SK-N-MC (cell line): ENCODE results near the gene SRGAP3.
"Not testable (repeated sequence)": the region's sequence is repeated elsewhere in the genome, so short reads cannot be mapped to it uniquely, and the experiment has no call there.

ENCODE experiments used
- DNase-seq: peaks from one replicate; pipeline ENCODE4 v3.0.0-alpha.2; 2011; ENCODE audit warnings: low read depth, low spot score
- H3K27ac ChIP-seq: fragments of 200-600 bp; sonication (generic); 2 replicates; pipeline ENCODE4 v1.5.1; 2016; ENCODE audit warnings: mixed run types
- H3K36me3 ChIP-seq: fragments of 200-600 bp; sonication (generic); 2 replicates; pipeline ENCODE4 v1.6.1; 2017; ENCODE audit warnings: antibody characterized with exemption, low read length, mixed read lengths; ENCODE audit not compliant: insufficient read depth
- H3K4me3 ChIP-seq: fragments of 200-600 bp; sonication (generic); 2 replicates; pipeline ENCODE4 v1.5.1; 2016
- H3K9ac ChIP-seq: fragments of 200-600 bp; sonication (generic); 2 replicates; pipeline ENCODE4 v1.8.0; 2017; ENCODE audit warnings: mixed run types, mixed read lengths; ENCODE audit not compliant: insufficient read length
- H3K9me3 ChIP-seq: fragments of 200-600 bp; sonication (generic); 2 replicates; pipeline ENCODE4 v1.6.1; 2017; ENCODE audit warnings: low read depth, mild to moderate bottlenecking, antibody characterized with exemption, low read length, moderate library complexity, mixed read lengths
- EZH2 ChIP-seq: fragments of 200-600 bp; sonication (generic); IDR thresholded peaks from one replicate; pipeline ENCODE4 v1.6.1; 2017; ENCODE audit warnings: antibody characterized with exemption
- FOXP2 ChIP-seq: optimal IDR thresholded peaks from 2 replicates; pipeline ENCODE3; 2011; ENCODE audit warnings: mild to moderate bottlenecking, moderate library complexity; ENCODE audit not compliant: insufficient read depth; ENCODE audit errors: extremely low read length, control extremely low read depth
- POLR2AphosphoS5 ChIP-seq: IDR thresholded peaks from 2 replicates; pipeline ENCODE4 v1.6.1; 2012; ENCODE audit warnings: mild to moderate bottlenecking, low read depth, low read length, borderline replicate concordance

Gene SRGAP3

GRCh38 chr3:9088441-9089353 lies 160.7 kb downstream of the SRGAP3 start:
- no peak for DNase-seq
- no peaks in the 10 kb centered on the region for H3K36me3 ChIP-seq
- TF ChIP-seq EZH2: no peak
- no peak for TF ChIP-seq POLR2AphosphoS5
- TF ChIP-seq FOXP2: no peak
- H3K9me3 ChIP-seq: no peaks in the 10 kb centered on the region
- no peak overlapping the region for H3K9ac ChIP-seq
- no peak overlapping the region for H3K4me3 ChIP-seq
- no peak overlapping the region for H3K27ac ChIP-seq

- no peaks in the 10 kb centered on the region for H3K9me3 ChIP-seq
- TF ChIP-seq EZH2: no peak
- no peak for TF ChIP-seq POLR2AphosphoS5
- no peak for TF ChIP-seq FOXP2
- no peak overlapping the region for H3K27ac ChIP-seq
- DNase-seq: no peak
- no peaks in the 10 kb centered on the region for H3K36me3 ChIP-seq
- no peak overlapping the region for H3K9ac ChIP-seq
- H3K4me3 ChIP-seq: no peak overlapping the region
These were observed 161.5 kb downstream of the SRGAP3 start for GRCh38 chr3:9087831-9088413.

GRCh38 chr3:9085428-9085827 lies 164.0 kb downstream of the SRGAP3 start:
- not testable (repeated sequence) for H3K9me3 ChIP-seq, H3K36me3 ChIP-seq, H3K9ac ChIP-seq, H3K27ac ChIP-seq, DNase-seq, H3K4me3 ChIP-seq

- no peak overlapping the region for H3K9ac ChIP-seq
- no peaks in the 10 kb centered on the region for H3K36me3 ChIP-seq
- no peak overlapping the region for H3K4me3 ChIP-seq
- no peak overlapping the region for H3K27ac ChIP-seq
- no peak for DNase-seq
- no peaks in the 10 kb centered on the region for H3K9me3 ChIP-seq
- no peak for TF ChIP-seq POLR2AphosphoS5
- TF ChIP-seq FOXP2: no peak
- TF ChIP-seq EZH2: no peak
These were observed 168.1 kb downstream of the SRGAP3 start for GRCh38 chr3:9081184-9081818.

GRCh38 chr3:9080163-9080562 lies 169.3 kb downstream of the SRGAP3 start:
- Histone ChIP-seq H3K36me3 (no peaks in the 10 kb centered on the region), H3K9me3 (no peaks in the 10 kb centered on the region), H3K4me3 (no peak overlapping the region), H3K27ac (no peak overlapping the region), H3K9ac (no peak overlapping the region)
- DNase-seq: no peak
- TF ChIP-seq EZH2 (no peak), POLR2AphosphoS5 (no peak), FOXP2 (no peak)

GRCh38 chr3:9079676-9080075 lies 169.8 kb downstream of the SRGAP3 start:
- Histone ChIP-seq H3K36me3 (no peaks in the 10 kb centered on the region), H3K27ac (no peak overlapping the region), H3K4me3 (no peak overlapping the region), H3K9ac (no peak overlapping the region), H3K9me3 (no peaks in the 10 kb centered on the region)
- TF ChIP-seq POLR2AphosphoS5 (no peak), EZH2 (no peak), FOXP2 (no peak)
- DNase-seq: no peak

- Histone ChIP-seq H3K4me3 (no peak overlapping the region), H3K36me3 (no peaks in the 10 kb centered on the region), H3K9me3 (no peaks in the 10 kb centered on the region), H3K9ac (no peak overlapping the region), H3K27ac (no peak overlapping the region)
- DNase-seq: no peak
- no peak for TF ChIP-seq POLR2AphosphoS5
- no peak for TF ChIP-seq FOXP2
- no peak for TF ChIP-seq EZH2
These were observed 170.7 kb downstream of the SRGAP3 start for GRCh38 chr3:9078561-9079240.

GRCh38 chr3:9077029-9077428 lies 172.4 kb downstream of the SRGAP3 start:
- no peak for DNase-seq
- H3K9me3 ChIP-seq: no peaks in the 10 kb centered on the region
- H3K27ac ChIP-seq: no peak overlapping the region
- no peak overlapping the region for H3K4me3 ChIP-seq
- no peaks in the 10 kb centered on the region for H3K36me3 ChIP-seq
- H3K9ac ChIP-seq: no peak overlapping the region
- TF ChIP-seq FOXP2 (no peak), POLR2AphosphoS5 (no peak), EZH2 (no peak)
